Measurements from ENCODE around the gene MLF2.
"Not testable (repeated sequence)": the region's sequence is repeated elsewhere in the genome, so short reads cannot be mapped to it uniquely, and the experiment has no call there.

The MLF2 gene

DNA sequence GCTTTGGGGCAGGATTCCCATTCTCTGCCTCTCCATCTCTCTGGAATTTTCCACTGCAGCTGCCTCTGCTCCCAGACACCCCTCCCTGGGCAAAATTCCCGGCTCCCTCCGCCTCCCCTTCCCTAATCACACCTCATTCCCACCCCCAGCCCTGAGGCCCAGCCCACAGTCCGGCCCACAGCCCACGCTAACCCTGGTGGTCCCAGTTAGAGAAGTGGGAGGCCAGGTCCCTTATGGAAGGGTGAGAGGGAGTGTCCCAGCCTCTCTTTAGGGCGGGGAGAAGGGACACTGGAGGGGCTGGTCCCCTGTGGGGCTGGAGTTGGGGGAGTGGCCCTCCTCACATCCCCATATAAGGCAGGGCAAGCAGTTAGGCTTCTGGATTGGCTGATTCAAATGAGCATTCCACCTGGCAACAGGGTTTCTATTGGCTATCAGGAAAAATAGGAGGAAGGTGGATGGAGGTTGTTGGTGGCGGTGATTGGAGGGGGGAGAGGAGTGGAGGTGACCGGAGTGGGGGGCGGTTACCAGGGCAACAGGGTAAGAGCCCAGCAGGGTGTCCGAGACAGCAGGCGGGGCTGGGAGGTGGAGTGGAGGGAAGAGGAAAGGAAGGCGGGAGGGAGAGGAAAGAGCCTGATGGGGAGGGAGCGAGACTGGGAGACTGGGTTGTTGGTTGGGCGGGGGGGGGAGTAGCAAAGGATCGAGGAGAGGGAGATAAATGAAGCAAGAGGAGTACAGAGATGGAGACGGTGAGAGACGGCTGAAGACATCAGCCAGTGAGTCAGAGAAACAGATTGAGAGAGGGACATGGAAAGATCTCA, 11.3 kb upstream of the MLF2 start:
- DNase-seq: peak; percentile 99

DNA sequence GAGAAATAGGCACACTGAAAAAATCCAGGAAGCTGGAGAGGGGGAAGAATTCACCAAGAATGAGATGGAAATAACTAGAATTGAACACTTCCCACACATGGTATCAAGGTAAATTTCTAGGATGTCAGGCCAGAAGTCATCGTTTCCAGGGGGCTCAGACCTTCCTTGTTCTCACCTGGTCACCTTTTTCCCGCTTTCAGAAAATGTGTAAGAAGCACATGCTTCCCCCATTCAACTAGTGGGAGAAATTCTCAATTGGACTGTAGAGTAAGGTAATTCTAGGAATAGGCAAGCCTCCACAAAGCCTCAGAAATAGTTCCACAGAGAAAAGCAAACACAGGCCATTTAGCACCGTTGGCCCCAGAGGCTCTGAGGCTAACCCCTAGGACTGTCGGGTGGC, 10.4 kb upstream of the MLF2 start:
- no peak for DNase-seq

GRCh38 chr12:6759741-6760140, 6.8 kb upstream of the MLF2 start:
- DNase-seq: no peak

GRCh38 chr12:6758506-6759095, 5.7 kb upstream of the MLF2 start:
- no peak for DNase-seq

DNA sequence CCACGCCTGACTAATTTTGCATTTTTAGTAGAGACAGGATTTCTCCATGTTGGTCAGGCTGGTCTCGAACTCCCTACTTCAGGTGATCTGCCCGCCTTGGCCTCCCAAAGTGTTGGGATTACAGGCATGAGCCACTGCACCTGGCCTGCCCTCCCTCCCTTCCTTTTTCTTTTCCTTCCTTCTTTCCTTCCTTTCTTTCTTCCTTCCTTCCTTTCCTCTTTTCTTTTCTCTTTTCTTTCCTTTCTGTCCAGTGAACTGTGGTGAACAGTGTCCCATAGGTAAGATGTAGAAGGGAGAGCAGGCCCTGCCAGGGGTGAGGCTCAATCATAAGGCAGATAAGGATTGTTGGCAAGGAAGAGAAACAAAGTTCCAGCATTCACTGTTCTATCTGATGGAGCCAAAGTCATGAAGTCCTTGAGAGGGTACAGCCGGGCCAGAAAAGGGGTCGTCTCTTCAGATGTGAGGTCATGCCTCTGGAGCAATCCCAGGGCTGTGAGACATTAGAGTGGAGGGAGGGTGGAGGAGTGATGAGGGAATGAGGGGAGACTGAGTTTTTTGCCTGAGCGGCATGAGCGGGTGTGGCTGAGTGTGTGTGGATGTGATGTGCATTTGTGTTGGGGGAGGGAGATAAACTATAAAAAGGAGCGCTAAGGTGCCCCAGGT, 4.2 kb upstream of the MLF2 start:
- no peak for DNase-seq

GRCh38 chr12:6754411-6754810, 1.5 kb upstream of the MLF2 start:
- DNase-seq: no peak

GRCh38 chr12:6753772-6754356, 923 bp upstream of the MLF2 start:
- no peak for DNase-seq

DNA sequence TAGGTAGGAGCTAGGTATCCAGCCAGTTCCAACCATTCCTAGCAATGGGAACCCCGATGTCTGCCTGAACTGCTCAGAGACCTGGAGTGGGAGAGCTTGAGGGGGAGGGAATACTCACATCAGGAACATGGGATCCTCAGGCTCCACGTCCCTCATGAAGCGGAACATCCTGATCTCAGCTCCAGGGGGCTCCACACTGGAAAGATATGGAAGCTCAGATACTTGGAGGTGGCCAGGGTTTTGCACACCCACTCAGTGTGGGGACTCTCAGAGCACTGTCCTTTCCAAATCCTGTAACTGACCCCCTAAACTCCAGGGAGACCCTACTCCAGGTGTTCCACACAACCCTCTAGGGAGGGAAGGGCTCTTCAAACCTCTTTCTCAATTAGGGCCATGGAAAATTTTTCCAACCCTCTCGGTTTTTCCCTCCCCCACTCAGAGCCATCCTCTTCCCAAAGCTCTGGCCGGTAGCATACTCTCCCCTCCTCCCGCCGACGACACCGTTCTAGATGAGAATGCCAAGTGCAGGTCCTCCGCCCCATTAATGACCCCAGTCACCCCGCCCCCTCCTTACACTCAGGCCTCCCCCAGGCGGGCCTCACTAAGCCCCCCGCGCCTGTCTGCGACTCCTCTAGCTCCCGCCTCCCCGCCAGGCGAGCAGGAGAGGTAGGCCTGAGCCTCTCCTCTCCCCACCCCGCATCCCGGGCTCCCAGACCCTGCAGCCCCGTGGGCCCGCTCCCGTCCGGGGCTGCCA, 597 bp downstream of the MLF2 start:
- peak; percentile 60 for DNase-seq

- DNase-seq: no peak
These were observed 1.2 kb downstream of the MLF2 start for GRCh38 chr12:6751767-6752166.

- DNase-seq: no peak
These were observed 2.4 kb downstream of the MLF2 start for GRCh38 chr12:6750506-6750905.

DNA sequence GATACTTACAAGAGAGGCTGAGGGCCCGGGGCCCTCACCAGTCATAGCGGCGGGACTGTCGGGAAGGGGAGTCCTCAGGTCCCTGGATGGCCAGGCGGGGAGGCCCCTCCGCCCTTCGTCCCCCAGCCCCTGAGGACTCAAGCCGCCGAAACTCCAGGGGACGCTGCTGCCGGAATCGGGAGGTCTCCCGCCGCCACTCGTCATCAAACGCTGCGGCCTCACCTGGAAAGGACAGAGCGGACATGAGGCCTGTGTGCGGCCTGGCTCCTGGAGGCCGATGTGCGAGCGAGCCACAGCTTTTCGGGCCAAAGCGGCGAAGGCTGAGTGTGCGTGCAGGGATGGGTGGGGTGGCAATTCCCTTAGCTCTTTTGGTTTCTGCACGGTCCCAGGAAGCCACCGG, 4.2 kb downstream of the MLF2 start:
- DNase-seq: no peak

GRCh38 chr12:6747216-6747615, 5.7 kb downstream of the MLF2 start:
- no peak for DNase-seq

DNA sequence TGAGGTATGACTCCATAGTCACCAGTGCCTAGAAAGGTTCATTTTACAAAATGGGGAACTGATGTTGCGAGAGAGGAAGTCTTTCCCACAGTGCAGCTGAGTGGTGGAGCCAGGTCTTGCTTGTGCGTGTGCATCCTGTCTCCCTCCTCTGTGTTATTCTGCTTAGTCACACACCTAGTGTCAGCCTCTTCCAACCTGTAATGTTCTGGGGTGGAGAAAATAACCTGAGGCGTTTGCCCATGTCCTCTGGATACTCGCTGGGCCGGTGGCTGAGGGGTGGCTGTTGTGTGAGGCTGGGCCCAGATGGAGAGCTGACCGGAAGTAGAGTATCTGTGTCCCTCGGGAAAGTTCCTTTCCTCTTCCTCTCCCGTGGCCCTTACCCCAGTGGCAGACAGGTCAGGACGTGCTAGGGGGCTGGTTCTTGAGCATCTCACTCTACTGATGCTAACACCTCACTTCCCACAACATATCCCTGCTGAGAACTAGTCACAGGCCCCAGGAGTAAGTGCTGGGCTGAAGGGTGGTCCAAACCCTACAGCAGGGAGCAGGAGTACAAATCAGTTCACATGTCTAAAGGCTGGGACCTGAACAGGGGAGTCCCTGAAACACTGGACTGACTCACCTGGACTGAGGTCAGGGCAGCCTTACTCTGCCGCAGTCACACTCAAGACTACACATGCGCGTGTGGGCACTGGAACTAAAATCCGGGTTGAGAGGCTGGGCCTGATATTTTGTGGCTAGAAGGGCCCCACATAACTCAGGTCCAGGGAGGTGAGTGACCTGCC, 7.0 kb downstream of the MLF2 start:
- no peak for DNase-seq

GRCh38 chr12:6743300-6743699, 9.6 kb downstream of the MLF2 start:
- not testable (repeated sequence) for DNase-seq

- DNase-seq: no peak
These were observed 10.1 kb downstream of the MLF2 start for GRCh38 chr12:6742834-6743233.

DNA sequence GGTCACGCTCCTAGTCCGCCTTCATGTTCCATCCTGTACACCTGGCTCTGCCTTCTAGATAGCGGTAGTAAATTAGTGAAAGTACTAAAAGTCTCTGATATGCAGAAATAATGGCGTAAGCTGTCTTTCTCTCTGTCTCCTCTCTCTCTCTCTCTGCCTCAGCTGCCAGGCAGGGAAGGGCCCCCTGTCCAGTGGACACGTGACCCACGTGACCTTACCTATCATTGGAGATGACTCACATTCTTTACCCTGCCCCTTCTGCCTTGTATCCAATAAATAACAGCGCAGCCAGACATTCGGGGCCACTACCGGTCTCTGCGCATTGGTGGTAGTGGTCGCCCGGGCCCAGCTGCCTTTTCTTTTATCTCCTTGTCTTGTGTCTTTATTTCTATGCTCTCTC, 10.9 kb downstream of the MLF2 start:
- not testable (repeated sequence) for DNase-seq

- DNase-seq: no peak
These were observed 16.2 kb downstream of the MLF2 start for GRCh38 chr12:6736754-6737153.

DNA sequence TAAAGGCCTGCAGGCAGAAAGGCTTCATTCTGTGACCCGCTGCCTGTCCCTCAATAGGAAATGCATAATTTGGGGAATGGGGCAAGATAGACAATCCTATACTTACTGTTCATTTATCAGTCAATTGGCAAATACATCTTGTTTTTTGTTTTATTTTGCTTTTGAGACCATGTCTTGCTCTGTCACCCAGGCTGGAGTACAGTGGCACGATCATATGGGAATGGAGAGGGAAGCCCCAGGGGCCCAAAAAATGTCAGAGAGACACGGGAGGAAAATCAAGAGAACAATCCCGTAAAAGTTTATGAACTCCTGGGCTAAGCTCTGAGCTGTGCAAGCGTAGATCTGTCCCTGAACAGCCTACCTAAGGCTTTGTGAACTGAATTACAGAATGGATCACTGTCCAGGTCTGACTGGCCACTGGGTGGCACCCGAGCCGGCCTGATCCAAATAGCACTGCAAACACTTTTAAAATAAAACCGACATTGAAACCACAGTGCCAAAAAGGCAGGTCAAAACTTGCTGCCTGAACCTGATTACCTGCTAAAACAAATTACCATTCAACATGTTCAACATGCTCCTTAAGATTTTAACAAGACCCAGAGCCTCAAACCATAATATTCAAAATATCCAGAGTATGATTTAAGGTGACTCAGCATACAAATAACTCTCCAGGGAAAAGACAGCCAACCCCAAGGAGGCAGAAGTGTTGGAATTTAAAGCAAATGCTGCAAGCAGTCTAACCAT, 17.3 kb downstream of the MLF2 start:
- DNase-seq: peak; percentile 51

DNA sequence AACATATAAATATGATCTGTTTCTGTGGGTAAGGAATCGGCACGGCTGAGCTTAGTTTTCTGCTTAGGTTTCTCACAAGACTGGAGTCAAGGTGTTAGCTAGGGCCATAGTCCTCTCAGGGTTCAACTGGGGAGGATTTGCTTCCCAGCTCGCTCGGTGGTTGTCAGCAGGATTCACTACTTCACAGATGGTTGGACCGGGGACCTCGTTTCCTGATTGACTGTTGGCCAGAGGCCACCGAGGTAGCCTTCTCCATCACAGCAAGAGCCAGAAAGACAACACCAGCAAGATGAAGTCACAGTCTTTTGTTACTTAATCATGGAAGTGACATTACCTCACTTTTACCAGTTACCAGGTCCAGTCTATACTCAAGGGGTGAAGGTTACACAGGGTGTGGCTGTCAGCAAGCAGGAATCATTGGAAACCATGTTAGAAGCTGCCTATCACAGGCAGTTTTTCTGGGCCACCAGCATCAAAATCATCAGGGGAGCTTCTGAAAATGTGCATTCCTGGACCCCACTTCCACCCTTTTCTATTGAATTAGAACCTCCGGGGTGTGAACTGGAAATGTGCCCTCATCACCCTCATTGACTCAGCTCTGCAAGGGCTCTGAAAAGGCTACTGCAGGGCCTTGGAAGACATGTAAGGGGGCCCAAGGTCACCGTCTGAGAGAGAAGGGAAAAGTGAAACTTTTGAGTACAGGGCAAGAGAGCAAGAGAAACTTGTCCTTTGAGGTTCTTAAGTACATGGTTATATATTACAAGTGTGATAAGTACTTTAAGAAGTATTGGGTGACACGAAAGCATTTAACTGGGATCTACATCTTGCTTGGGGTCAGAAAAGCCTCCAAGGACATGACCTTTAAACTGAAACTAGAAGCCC, 18.2 kb downstream of the MLF2 start:
- no peak for DNase-seq

DNA sequence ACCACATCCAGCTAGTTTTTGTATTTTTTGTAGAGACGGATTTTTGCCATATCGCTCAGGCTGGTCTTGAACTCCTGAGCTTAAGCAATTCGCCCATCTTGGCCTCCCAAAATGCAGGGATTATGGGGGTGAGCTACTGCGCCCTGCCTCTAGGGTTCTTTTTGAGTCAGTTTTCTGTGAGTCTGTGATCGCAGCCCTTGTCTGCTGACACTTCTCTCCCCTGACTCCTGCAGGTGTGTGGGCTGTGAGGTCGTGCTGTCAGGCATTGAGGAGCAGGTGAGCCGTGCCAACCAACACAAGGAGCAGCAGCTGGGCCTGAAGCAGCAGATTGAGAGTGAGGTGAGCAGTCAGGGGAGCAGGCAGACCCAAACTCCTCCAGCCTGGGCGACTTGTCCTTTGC, 22.8 kb downstream of the MLF2 start:
- DNase-seq: no peak
